Fibroblast of lung (primary cell): ENCODE measurements around the gene PHC1.
"Not testable (repeated sequence)": the region's sequence is repeated elsewhere in the genome, so short reads cannot be mapped to it uniquely, and the experiment has no call there.

Source experiments
- CTCF ChIP-seq, 2 donors: IDR thresholded peaks in 1 of 2; conservative IDR thresholded peaks in 1 of 2; 1 replicate in 1 of 2; 2 replicates in 1 of 2; pipeline ENCODE4 v1.5.1; 2011 to 2012; ENCODE audit warnings: low read length in 2 of 2, control low read depth in 1 of 2, inconsistent platforms in 1 of 2, low read depth in 1 of 2, mild to moderate bottlenecking in 1 of 2
- EZH2 ChIP-seq: IDR thresholded peaks from 2 replicates; pipeline ENCODE4 v1.5.1; 2012; ENCODE audit warnings: low read length, control low read depth, mild to moderate bottlenecking; ENCODE audit errors: missing control alignments

GRCh38 chr12:8902703-8903102, 11.6 kb upstream of the PHC1 start:
- TF ChIP-seq EZH2; CTCF (conservative IDR thresholded peaks at IDR 0.05 in 1 of 2, IDR thresholded peaks at IDR 0.05 in 1 of 2; ENCODE audit: low read depth in 1 of 2, low read length in 2 of 2): not testable (repeated sequence)
